GM18508 (cell line): Measurements from ENCODE around the gene MAGEA9.
"Not testable (repeated sequence)": the region's sequence is repeated elsewhere in the genome, so short reads cannot be mapped to it uniquely, and the experiment has no call there.

Experiments used
- ATAC-seq: cut with Tn5 transposase; IDR thresholded peaks from one replicate; pipeline ENCODE4 v1.9.1; 2021; ENCODE audit warnings: moderate number of reproducible peaks; ENCODE audit not compliant: insufficient read depth, unreplicated experiment

The MAGEA9 gene

DNA sequence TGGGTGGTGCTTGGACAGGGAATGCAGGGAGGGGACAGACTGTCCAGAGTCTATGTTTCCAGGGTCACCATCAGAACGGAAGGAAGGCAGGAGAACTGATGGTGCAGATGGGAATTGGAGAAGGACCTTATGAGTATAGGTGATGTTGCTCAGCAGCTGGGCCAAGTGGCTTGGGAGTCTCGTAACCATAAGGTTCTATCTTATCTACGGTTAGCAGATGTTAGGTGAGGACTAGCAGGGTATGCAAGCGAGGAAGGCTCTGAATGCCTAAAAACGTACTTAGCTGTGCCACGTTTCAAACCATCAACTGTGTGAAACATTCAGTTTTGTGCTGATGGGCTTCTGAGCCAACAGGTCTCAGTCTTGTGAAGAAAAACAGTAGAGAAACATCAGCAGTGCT, 22.4 kb downstream of the MAGEA9 start:
- ATAC-seq, result no peak

- no peak for ATAC-seq
Measured at GRCh38 chrX:149807747-149808458, 26.2 kb downstream of the MAGEA9 start.

- ATAC-seq, result no peak
Measured at GRCh38 chrX:149818652-149819051, 36.9 kb downstream of the MAGEA9 start.

DNA sequence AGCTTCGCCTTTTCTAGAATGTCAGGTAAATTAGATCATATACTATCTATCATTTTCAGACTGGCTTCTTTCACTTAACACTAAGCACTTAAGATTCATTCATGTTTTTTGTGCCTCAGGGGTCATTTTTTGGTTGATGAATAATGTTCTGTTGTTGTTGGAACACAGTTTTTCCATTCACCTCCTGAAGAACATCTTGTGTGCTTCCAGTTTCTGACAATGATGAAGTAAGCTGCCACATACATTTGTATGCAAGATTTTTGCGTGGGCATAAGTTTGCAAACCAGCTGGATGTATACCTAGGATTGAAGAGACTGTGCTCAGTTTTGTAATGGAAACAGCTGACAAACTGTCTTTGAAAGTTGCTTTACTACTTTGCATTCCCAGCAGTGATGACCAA, 37.6 kb downstream of the MAGEA9 start:
- no peak for ATAC-seq

GRCh38 chrX:149825424-149825823, 43.7 kb downstream of the MAGEA9 start:
- ATAC-seq, result no peak

GRCh38 chrX:149827254-149827653, 45.5 kb downstream of the MAGEA9 start:
- ATAC-seq, result no peak

DNA sequence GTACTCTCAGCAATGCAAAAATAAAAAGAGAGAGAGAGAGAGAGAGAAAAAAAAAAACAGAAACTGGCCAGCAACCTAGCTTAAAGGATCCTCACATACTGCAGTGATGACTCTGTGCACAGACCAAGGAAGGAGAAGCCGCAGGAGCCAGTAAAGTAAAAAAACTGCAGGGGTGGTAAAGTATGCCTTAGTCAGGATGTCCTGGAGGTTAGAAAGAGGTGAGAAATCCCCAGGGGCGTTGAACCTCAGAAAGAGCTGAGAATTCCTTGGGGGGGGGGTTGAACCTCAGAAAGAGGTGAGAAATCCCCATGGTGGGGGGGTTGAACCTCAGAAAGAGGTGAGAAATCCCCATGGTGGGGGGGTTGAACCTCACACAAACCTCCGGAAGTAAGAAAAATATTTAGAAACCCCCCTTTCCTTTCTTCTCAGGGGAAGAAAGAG, 48.0 kb downstream of the MAGEA9 start:
- ATAC-seq, result no peak

DNA sequence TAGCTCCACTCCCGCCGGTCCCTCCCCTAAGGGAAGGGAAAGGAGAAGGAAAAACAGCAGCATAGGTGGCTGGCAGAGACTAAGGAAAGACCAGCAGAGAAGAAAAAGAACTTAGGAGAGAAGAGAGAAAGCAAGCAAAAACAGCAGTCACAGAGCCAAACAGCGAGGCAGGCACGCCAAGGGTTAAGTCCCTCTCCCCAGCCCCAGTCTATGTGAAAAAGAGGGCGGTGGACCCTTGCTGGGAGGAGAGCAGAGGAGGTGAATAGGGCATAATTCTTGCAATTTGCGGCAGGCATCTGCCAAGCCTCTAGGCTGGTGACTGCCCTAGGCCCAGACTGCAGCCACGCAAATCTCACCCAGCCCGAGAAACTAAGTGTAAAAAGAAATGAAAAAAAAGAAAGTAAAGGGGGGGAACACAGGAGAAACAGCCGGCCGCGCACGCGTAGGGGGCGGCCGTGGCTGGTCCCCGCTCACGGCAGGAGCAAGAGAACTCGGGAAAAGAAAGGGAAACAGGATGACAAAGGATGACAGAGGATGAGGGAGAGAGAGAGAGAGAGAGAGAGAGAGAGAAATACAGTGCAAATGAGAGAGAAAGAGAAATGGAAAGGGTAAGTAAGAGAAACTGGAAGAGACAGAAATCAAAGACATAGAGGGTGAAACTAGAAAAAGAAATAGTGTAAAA, 48.6 kb downstream of the MAGEA9 start:
- no peak for ATAC-seq

DNA sequence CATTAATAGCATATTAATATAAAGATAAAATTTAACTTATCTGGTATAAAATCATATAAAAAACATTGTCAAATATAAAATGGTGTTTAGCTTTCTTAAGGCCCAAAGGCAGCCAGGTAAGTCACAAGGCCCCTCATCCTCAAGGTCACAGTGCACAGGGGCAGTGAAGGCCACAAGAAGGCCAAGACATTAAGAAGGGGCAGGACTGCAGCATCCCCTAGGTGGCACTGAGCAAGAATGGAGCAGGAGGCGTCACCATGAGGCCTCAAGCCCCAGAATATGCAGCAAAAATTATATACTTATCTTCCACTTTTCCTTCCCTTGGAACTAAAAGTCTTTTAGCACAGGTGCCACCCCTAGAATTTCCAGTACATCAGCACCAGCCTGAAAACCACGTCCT, 49.7 kb downstream of the MAGEA9 start:
- ATAC-seq, result no peak

GRCh38 chrX:149836728-149837127, 55.0 kb downstream of the MAGEA9 start:
- ATAC-seq, result not testable (repeated sequence)

- no peak for ATAC-seq
Measured at GRCh38 chrX:149837167-149837566, 55.4 kb downstream of the MAGEA9 start.
